Right ventricle myocardium inferior (tissue), 1 donor: Measurements from ENCODE around the gene APC2. TPM values are rescaled to one million over a fixed set of nuclear protein-coding genes. Genes with fewer than 3 reads are reported as not detected.
"Not testable (repeated sequence)": the region's sequence is repeated elsewhere in the genome, so short reads cannot be mapped to it uniquely, and the experiment has no call there.

Experiments
- ATAC-seq: fragments of 200-7000 bp; cut with Tn5 transposase; one replicate; pipeline ENCODE4 v1.9.1; 2020; ENCODE audit warnings: mild to moderate bottlenecking, moderate library complexity
- DNase-seq: peaks from one replicate; pipeline ENCODE4 v3.0.0; 2021; ENCODE audit errors: missing footprints
- intact Hi-C: fragments of 100-400 bp; cut with DNase I; formaldehyde crosslinking; loops from one replicate; pipeline ENCODE4 v1.11.0; 2022
- total RNA-seq: library from RNA; stranded (reverse); fragmentation: NEBNext Ultra II Directional; extraction: Animal tissue kit (Norgen Biotek cat#: 25700); gene quantifications from one replicate; pipeline ENCODE4 v1.2.1, GENCODE V29; 2021
- donor health status: DM: no; HTN: yes; CAD: no; lungs with severe emphysema.

The APC2 gene
- total RNA-seq, 1 donor from 2014 or later: 0.14 TPM

GRCh38 chr19:1469255-1470054 is 19.5 kb downstream of the APC2 start:
- DNase-seq: peak; percentile 1
- ATAC-seq: no peak
- intact Hi-C loops: no loop called here

- peak; percentile 27 for DNase-seq
- no peak for ATAC-seq
- intact Hi-C loops: no loop called here
Observed at GRCh38 chr19:1470055-1470304, 20.1 kb downstream of the APC2 start.

- intact Hi-C loops: no loop called here
- peak; percentile 74 for DNase-seq
- peak; percentile 39 for ATAC-seq
Observed at GRCh38 chr19:1470305-1471009, 20.5 kb downstream of the APC2 start.

- intact Hi-C loops: no loop called here
- ATAC-seq (no peak), DNase-seq (peak; percentile 50)
Observed at GRCh38 chr19:1471010-1471514, 21.1 kb downstream of the APC2 start.

GRCh38 chr19:1471515-1472160 is 21.7 kb downstream of the APC2 start:
- DNase-seq (peak; percentile 39), ATAC-seq (no peak)
- intact Hi-C loops: no loop called here

GRCh38 chr19:1472231-1473084 is 22.5 kb downstream of the APC2 start:
- intact Hi-C loops: no loop called here
- ATAC-seq (no peak), DNase-seq (peak; percentile 64)

GRCh38 chr19:1473085-1473851 is 23.3 kb downstream of the APC2 start:
- intact Hi-C loops: no loop called here
- DNase-seq (peak; percentile 2), ATAC-seq (no peak)

- DNase-seq: peak; percentile 68
- intact Hi-C loops: no loop called here
- no peak for ATAC-seq
Observed at GRCh38 chr19:1474011-1474764, 24.3 kb downstream of the APC2 start.

- ATAC-seq (no peak), DNase-seq (peak; percentile 63)
- intact Hi-C loops: no loop called here
Observed at GRCh38 chr19:1474765-1475351, 24.9 kb downstream of the APC2 start.

- DNase-seq (peak; percentile 56), ATAC-seq (no peak)
- intact Hi-C loops: no loop called here
Observed at GRCh38 chr19:1475751-1476437, 26.0 kb downstream of the APC2 start.

GRCh38 chr19:1477056-1477455 is 27.1 kb downstream of the APC2 start:
- ATAC-seq, intact Hi-C loops: not testable (repeated sequence)
- DNase-seq: peak; percentile 4

GRCh38 chr19:1478934-1479707 is 29.2 kb downstream of the APC2 start, which contains the start of gene C19orf25:
TSS of gene C19orf25 (minus strand) at chr19:1479215. CDS start at chr19:1478903, 312 bp downstream.
- peak; percentile 97 for DNase-seq
- ATAC-seq: peak; percentile 96
- intact Hi-C loops: loop anchor here (1.0 kb wide), 1 partner anchor 11 kb away; the partner anchor contains the start of gene PCSK4

GRCh38 chr19:1481224-1481892 is 31.4 kb downstream of the APC2 start:
- intact Hi-C loops: no loop called here
- no peak for ATAC-seq
- DNase-seq: peak; percentile 53

- intact Hi-C loops: no loop called here
- DNase-seq (peak; percentile 61), ATAC-seq (no peak)
Observed at GRCh38 chr19:1481893-1482360, 32.0 kb downstream of the APC2 start.
